ENCODE measurements around the gene GPR62. TPM values are rescaled to one million over a fixed set of nuclear protein-coding genes. Genes with fewer than 3 reads are reported as not detected.
"Not testable (repeated sequence)": the region's sequence is repeated elsewhere in the genome, so short reads cannot be mapped to it uniquely, and the experiment has no call there.

Gene GPR62
- total RNA-seq, 1 experiment from 2014 or later, result not detected

DNA sequence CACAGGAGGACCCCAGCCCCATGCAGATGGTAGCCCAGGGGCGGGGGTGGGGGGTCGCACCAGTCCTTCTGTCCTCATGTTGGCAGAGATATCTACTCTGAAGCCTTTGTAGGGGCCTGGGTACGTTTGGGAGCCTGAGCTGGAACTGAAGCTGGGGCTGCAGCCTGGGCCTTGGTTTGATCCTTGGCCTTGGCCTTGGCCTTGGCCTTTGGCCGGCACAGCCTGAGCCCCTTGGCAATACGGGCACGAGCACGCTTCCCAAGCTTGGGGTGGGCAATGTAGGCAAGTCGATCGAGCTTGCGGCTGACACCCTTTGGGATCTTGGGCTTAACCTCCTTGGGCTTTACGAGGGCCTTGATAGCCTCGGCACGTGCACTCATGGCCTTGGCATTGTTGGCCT is 38.5 kb downstream of the GPR62 start:
- Histone ChIP-seq H3K4me1 (replicated peaks) (peaks cover 12% of the 10 kb centered on the region), H3K36me3 (peaks cover 43% of the 10 kb centered on the region)
- H3K27me3 ChIP-seq (replicated peaks); H3K27ac ChIP-seq; H3K4me3 ChIP-seq; DNase-seq (ENCODE audit: low read depth in 1 of 2, low spot score in 2 of 2); H3K9me3 ChIP-seq (replicated peaks): not testable (repeated sequence)

DNA sequence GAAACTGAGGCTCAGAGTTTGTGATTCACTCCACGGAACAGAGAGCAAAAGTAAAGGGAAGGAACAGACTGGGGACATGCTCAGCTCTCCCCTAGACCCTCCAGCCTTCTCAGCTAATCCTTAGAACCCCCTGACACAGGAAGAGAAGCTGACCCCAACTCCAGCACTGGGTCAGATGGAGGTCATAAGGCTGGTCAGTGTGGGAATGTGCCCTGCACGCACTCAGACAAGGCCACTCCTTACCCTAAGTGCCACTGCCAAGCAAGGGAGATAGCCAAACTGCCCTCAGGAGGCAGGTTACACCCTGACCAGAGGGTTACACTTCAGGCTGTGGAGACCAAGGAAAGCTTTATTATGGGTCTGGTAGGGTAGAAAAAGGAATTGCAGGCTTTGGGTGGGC is 39.3 kb downstream of the GPR62 start:
- H3K9me3 ChIP-seq (replicated peaks), result no peaks in the 10 kb centered on the region
- peaks cover 12% of the 10 kb centered on the region for H3K4me1 ChIP-seq (replicated peaks)
- no peaks in the 10 kb centered on the region for H3K27me3 ChIP-seq (replicated peaks)
- peak overlapping the region; percentile 79 for H3K4me3 ChIP-seq
- peaks cover 43% of the 10 kb centered on the region for H3K36me3 ChIP-seq
- peak overlapping the region; percentile 85; the same call in 1 of the 2 replicates for H3K27ac ChIP-seq
- DNase-seq (ENCODE audit: low read depth in 1 of 2, low spot score in 2 of 2), result no peak

DNA sequence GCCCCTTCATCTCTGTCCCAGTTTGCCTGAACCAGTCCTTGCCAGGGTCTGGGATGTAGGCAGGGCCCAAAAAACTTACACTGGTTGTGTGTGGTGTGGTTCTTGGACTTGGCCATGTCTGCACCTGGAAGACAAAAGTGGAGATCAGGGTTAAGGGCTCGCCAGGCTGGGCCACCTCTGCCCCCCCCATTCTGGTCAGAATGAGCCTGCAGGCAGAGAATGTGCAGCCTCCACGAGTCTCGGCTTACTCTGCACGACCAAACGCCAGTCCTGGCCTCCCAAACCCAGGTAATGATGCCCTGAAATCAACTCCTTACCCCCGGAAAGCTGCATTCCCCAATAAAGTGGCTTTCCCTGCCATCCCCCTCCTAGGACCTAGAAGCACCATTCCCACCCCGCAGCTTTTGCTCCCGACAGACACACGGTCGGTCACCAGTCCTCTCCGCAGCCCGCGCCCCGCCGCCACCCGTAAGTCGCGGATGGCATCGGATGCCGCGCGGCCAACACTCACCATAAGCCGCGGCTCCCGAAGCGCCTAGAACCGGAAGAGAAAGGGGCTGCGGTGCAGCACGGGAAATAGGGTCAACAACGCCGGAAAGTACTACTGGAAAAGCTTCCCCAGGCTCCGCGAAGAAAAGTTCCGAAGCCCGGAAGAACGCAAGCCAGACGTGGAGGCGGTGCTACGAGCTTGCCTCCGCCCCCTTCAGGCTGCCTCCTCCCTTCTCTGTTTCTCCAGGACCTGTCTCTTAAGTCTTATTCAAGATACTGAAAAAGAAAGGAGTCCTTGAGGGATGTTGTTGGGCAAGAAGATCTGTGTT is 40.4 kb downstream of the GPR62 start, which contains the start of gene RPL29:
Gene RPL29, minus strand, starts transcription at position 550 of the 818 bp plus-strand sequence. Its CDS starts 434 bp downstream, at position 116.
- Histone ChIP-seq H3K36me3 (peaks cover 43% of the 10 kb centered on the region), H3K27ac (peak within 1 kb of the TSS; percentile 85)

DNA sequence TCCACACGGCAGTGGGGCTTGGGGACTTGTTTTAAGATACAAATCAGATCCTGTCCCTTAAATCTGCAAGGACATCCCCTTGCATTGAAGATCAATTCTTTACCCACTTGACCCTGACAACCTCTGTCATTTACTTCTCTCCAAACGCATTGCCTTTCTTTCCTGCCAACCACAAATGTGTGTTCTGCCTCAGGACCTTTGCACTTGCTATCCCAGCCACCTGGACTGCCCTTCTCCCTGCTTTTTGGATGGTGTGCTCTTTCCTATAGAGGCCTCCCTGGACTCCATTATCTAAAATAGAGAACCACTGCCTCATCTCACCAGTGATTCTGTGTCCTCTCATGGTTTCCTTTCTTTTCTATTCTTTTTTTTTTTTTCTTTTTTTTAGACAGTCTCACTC is 42.0 kb downstream of the GPR62 start:
- H3K27ac ChIP-seq, result no peak overlapping the region
- H3K4me1 ChIP-seq (replicated peaks), result peaks cover 12% of the 10 kb centered on the region
- no peaks in the 10 kb centered on the region for H3K27me3 ChIP-seq (replicated peaks)
- no peak overlapping the region for H3K4me3 ChIP-seq
- peaks cover 32% of the 10 kb centered on the region for H3K36me3 ChIP-seq
- no peak for DNase-seq (ENCODE audit: low read depth in 1 of 2, low spot score in 2 of 2)
- no peaks in the 10 kb centered on the region for H3K9me3 ChIP-seq (replicated peaks)

More for the DNA sequence above, 40.4 kb downstream of the GPR62 start, which contains the start of gene RPL29:
- no peaks in the 10 kb centered on the region for H3K9me3 ChIP-seq (replicated peaks)
- H3K27me3 ChIP-seq (replicated peaks), result no peaks in the 10 kb centered on the region
- H3K4me3 ChIP-seq, result peak within 1 kb of the TSS; percentile 79
- peak; percentile 81 to 88 for DNase-seq (ENCODE audit: low read depth in 1 of 2, low spot score in 2 of 2)
- peaks cover 12% of the 10 kb centered on the region for H3K4me1 ChIP-seq (replicated peaks)

DNA sequence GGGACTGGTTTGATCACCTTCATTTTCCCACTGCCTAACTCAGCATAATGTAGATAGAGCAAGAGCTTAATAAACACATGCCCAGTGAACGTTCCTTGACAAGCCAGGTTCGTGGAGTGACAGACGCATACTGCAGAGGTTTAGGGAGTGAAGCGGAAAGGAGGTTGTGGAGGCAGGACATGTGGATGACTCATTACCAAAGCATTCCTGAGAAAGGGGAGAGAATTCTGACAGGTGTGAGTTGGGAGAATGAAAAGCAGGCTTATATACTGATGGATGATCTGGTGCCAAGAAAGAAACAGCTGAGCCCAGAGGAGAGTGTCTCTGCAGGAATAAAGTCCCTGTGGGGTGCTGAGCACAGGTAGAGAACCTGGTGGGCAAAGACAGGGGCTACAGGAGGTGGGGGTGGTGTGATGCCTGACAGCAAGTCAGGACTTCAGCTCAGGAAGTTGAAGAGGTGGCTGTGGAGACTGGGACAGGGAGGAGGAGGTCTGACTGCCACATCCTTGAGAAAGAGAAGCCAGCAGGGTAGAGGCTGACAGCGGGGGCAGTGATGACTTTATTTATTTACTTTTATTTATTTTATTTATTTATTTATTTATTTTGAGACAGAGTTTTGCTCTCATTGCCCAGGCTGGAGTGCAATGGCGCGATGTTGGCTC is 42.9 kb downstream of the GPR62 start:
- Histone ChIP-seq H3K4me3 (no peak overlapping the region), H3K36me3 (peaks cover 23% of the 10 kb centered on the region), H3K27me3 (replicated peaks) (no peaks in the 10 kb centered on the region), H3K9me3 (replicated peaks) (no peaks in the 10 kb centered on the region), H3K4me1 (replicated peaks) (peaks cover 12% of the 10 kb centered on the region), H3K27ac (no peak overlapping the region)
- no peak for DNase-seq (ENCODE audit: low read depth in 1 of 2, low spot score in 2 of 2)

DNA sequence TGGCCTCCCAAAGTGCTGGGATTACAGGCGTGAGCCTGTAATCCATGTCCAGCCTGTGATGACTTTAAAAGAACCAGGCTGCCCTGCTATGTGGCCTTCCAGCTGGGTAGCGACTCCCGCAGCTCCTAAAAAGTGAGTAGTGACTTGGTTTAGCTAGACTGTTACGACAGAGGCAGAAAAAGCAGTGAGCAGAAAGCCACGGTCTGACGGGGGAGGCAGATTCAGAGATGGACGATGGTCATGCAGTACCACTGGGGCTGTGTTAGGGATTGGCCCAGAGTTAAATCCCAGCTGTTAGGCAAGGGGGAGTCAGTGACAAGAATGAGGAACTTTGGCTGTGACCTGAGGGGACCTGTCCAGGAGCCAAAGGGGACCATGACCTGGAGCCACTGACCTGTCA is 43.6 kb downstream of the GPR62 start:
- Histone ChIP-seq H3K27ac (no peak overlapping the region), H3K4me1 (replicated peaks) (peaks cover 12% of the 10 kb centered on the region), H3K27me3 (replicated peaks) (no peaks in the 10 kb centered on the region), H3K4me3 (no peak overlapping the region), H3K9me3 (replicated peaks) (no peaks in the 10 kb centered on the region), H3K36me3 (peaks cover 16% of the 10 kb centered on the region)
- no peak for DNase-seq (ENCODE audit: low read depth in 1 of 2, low spot score in 2 of 2)

DNA sequence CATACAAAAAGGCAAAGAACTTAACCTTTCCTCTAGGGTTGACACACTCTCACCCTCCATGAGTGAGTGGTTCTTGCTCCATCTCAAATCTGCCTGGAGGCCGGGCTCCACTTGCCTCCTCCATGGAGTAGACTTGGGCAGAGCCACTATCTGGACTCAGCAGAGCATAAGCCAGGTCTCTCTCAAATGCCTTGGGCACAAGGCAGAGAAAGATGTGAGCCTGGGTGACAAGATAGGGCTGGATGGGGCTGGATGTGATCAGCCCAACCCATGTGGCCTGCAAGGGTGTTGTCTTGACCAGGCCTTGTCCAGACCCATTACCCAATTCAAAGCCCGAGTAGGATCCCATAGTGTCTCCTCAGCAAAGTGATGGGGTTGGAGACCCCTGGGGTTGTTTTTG is 44.7 kb downstream of the GPR62 start:
- Histone ChIP-seq H3K36me3 (peaks cover 5% of the 10 kb centered on the region), H3K27me3 (replicated peaks) (no peaks in the 10 kb centered on the region), H3K27ac (no peak overlapping the region), H3K4me1 (replicated peaks) (peaks cover 5% of the 10 kb centered on the region), H3K9me3 (replicated peaks) (no peaks in the 10 kb centered on the region), H3K4me3 (no peak overlapping the region)
- DNase-seq (ENCODE audit: low read depth in 1 of 2, low spot score in 2 of 2), result no peak

DNA sequence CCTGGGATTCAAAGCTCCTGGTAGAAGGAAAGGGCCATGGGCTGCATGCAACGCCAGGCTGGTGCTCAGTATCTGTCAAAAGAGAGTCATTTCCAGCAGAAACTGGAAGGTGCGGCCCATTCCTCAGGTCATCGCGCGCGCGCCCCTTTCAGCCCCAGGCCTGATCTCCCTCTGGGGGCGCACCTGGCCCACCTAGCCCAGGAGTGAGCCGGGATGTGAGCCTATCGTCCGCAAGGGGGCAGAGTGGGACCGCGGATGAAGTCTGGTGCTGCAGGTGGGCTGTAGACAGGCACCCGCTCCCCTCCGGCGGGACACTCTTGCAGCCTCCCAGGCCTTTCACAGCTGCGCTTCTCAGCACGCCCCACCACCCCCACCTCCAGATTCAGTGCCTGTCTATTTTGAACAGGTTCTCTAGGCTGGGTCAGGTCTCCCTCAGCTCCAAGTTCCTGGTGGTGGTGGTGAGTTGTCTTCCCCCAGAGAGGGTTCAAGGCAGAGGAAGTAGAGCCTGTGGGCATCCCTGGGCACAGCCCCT is 46.3 kb downstream of the GPR62 start:
- H3K27ac ChIP-seq, result no peak overlapping the region
- no peaks in the 10 kb centered on the region for H3K27me3 ChIP-seq (replicated peaks)
- H3K36me3 ChIP-seq, result no peaks in the 10 kb centered on the region
- peak; percentile 65 to 70 for DNase-seq (ENCODE audit: low read depth in 1 of 2, low spot score in 2 of 2)
- H3K4me1 ChIP-seq (replicated peaks), result 0 out of 2 replicates have a peak, but pooled peaks cover 3% of the 10 kb centered on the region
- H3K4me3 ChIP-seq, result no peak overlapping the region
- H3K9me3 ChIP-seq (replicated peaks), result no peaks in the 10 kb centered on the region

DNA sequence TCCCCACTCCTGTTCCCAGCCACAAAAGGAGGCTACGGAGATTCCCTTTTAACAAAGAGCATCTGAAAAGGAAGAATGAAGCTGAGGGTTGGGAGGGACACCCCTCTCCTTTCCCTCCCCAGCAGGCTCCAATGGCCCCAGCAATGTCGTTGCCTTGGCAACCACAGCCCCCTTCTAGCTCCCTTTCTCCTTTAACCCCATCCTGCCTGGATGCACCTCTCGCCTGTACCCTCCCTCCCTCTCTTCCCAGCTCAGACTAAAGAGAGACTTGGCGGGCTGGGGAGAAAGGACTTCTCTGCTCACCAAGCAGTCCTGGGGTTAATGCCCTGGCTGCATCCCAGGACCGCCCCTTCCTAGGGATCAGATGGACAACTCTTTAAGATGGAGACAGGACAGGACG is 47.6 kb downstream of the GPR62 start:
- Histone ChIP-seq H3K4me1 (replicated peaks) (0 out of 2 replicates have a peak, but pooled peaks cover 1% of the 10 kb centered on the region), H3K9me3 (replicated peaks) (no peaks in the 10 kb centered on the region), H3K4me3 (no peak overlapping the region), H3K27ac (no peak overlapping the region), H3K27me3 (replicated peaks) (no peaks in the 10 kb centered on the region), H3K36me3 (no peaks in the 10 kb centered on the region)
- no peak for DNase-seq (ENCODE audit: low read depth in 1 of 2, low spot score in 2 of 2)

DNA sequence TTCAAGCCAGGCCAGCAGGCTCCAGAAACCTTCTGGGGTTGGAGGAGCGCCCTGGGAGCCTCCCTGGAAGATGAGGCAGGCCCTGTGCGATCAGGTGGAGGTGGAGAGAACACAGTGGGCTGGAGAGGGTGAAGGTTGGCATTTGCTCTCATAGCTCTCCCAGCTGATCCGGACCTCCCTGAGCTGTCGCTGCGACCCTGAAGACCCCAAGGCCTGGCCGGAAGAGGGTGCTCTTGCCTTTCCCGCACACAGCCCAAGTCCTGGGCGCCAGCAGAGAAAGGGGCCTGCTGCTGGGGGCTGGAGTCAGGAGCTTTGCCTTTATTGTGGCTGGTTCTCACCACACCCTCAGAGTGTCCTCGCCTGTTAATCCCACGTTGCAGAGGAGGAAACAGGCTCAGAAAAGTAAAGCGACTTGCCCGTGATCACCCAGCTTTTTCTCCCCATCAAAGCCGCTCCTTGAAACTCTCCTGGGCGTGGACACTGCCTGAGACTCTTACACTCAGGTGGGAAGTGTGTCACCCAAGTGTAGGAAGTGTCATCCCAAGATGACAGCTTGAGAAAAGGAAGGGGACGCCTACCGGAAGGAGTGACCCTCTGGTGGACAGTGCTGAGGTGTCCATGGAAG is 49.1 kb downstream of the GPR62 start:
- Histone ChIP-seq H3K9me3 (replicated peaks) (no peaks in the 10 kb centered on the region), H3K27me3 (replicated peaks) (no peaks in the 10 kb centered on the region), H3K27ac (no peak overlapping the region), H3K4me1 (replicated peaks) (no peaks in the 10 kb centered on the region), H3K36me3 (no peaks in the 10 kb centered on the region), H3K4me3 (no peak overlapping the region)
- DNase-seq (ENCODE audit: low read depth in 1 of 2, low spot score in 2 of 2), result no peak

DNA sequence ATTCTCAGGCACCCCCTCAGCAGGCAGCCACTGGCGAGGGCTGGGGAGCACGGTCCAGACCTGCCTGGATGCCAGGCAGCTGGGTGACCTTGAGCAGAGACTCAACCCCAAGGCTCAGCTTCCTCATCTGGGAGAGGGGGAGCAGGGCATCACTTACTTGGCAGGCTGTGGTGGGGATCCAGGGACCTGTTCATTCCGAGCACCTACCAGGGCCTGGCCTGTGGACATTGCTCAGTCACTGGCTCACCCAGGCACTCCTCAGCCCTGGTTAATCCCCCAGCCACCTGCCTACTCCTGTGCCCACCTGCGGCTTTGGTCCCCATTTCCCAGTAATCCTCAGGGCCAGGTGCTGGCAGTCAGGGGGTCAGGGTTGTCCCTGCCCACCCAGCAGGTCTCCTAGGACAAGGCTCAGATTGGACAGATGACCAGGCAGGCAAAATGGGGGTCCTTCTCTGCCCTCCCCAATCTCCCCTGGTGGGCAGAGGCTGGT is 49.8 kb downstream of the GPR62 start:
- Histone ChIP-seq H3K4me3 (no peak overlapping the region), H3K36me3 (no peaks in the 10 kb centered on the region), H3K9me3 (replicated peaks) (no peaks in the 10 kb centered on the region), H3K27ac (no peak overlapping the region), H3K4me1 (replicated peaks) (no peaks in the 10 kb centered on the region), H3K27me3 (replicated peaks) (no peaks in the 10 kb centered on the region)
- DNase-seq (ENCODE audit: low read depth in 1 of 2, low spot score in 2 of 2), result no peak

DNA sequence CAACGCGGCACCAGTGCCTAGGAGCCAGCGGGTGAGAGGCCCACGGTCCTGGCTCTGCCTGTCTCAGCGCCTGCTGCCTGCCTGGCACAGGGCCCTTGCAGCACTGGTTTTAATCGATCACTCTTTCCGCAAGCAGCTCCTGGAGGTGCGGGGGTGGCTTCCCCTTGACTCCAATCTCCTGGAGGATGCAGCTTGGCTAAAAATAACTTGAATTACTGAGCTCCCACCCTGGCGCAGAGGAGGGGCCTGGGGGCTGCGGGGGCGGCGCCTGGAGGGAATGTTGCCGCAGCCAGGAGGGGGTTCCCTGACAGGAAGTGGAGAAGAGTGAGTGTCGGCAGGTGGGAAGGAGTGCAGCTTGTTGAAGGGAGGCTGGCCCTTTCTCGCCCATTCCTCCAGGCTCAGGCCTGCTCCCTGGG is 50.4 kb downstream of the GPR62 start:
- Histone ChIP-seq H3K4me3 (no peak overlapping the region), H3K27ac (no peak overlapping the region), H3K36me3 (no peaks in the 10 kb centered on the region), H3K9me3 (replicated peaks) (no peaks in the 10 kb centered on the region), H3K4me1 (replicated peaks) (no peaks in the 10 kb centered on the region), H3K27me3 (replicated peaks) (no peaks in the 10 kb centered on the region)
- no peak for DNase-seq (ENCODE audit: low read depth in 1 of 2, low spot score in 2 of 2)

DNA sequence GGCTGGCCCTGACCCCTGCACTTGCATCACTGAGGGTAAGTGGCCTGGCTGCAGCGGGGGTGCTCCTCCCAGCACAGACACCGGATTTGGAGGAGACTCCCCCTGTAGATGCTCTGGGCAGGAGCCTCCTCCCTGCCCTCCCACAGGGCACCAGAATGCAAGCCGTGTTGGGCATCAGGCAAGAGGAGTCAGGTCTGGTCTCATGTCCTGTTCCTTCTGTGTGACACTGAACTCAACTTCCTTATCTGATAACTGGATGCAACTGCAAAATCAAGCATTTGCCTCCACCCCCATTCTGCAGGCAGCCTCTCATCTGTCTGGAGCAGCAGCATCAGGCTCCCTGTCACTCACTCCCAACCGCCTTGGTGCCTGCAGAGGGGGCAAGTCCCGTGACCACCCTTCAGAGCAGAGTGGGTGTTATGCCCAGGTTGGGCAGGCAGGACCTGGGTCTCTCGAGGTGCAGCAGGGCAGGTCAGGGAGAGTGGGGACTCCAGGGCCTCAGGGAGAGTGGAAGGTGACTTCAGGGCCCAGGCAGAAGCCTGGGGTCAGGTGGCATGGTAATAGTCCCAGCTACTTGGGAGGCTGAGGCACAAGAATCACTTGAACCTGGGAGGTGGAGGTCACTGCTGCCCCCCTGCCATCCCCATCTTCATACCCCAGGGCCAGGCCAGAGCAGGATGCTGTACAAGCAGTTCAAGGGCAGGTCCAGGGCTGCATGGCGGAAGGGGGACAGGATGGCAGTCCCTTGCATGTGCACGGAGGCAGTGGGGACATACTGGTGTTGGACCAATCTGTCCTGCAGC is 51.0 kb downstream of the GPR62 start:
- Histone ChIP-seq H3K27me3 (replicated peaks) (no peaks in the 10 kb centered on the region), H3K36me3 (no peaks in the 10 kb centered on the region), H3K4me3 (no peak overlapping the region), H3K27ac (no peak overlapping the region), H3K9me3 (replicated peaks) (no peaks in the 10 kb centered on the region), H3K4me1 (replicated peaks) (no peaks in the 10 kb centered on the region)
- DNase-seq (ENCODE audit: low read depth in 1 of 2, low spot score in 2 of 2), result no peak

Data from SJSA1 (cell line).